ENCODE measurements around the gene PLEKHA7.

GRCh38 chr11:17012179-17012578, 2.0 kb downstream of the PLEKHA7 start:
- TF ChIP-seq CTCF (IDR thresholded peaks at IDR 0.05; ENCODE audit: low read depth, low read length) (no peak), POLR2A (IDR thresholded peaks at IDR 0.05; ENCODE audit: extremely low read depth, insufficient read length) (no peak), MYC (IDR thresholded peaks at IDR 0.05; ENCODE audit: low read depth, low read length) (no peak), MAX (IDR thresholded peaks at IDR 0.05; ENCODE audit: low read depth, low read length) (no peak)
